Medulla oblongata (tissue), 1 donor: ENCODE results near the gene CYP19A1.
A peak's percentile ranks its signal among the peaks of the same experiment; 100 is the strongest.

Experiments used
- DNase-seq: peaks from one replicate; pipeline ENCODE4 v3.0.0-alpha.2; 2015; ENCODE audit errors: extremely low spot score

Gene CYP19A1

GRCh38 chr15:51338496-51338895, at the start of gene CYP19A1:
CYP19A1 (minus strand) TSS chr15:51338596; CDS start chr15:51242912, 95,684 bp downstream.
- no peak for DNase-seq

- DNase-seq: no peak
Measured at GRCh38 chr15:51387699-51388041, 49.3 kb upstream of the CYP19A1 start.

- DNase-seq: no peak
Measured at GRCh38 chr15:51386960-51387698, 48.7 kb upstream of the CYP19A1 start.

- DNase-seq: no peak
Measured at GRCh38 chr15:51386486-51386885, 48.1 kb upstream of the CYP19A1 start.

- peak; percentile 62 for DNase-seq
Measured at GRCh38 chr15:51386029-51386428, 47.6 kb upstream of the CYP19A1 start.

- DNase-seq: peak; percentile 59
Measured at GRCh38 chr15:51382787-51383186, 44.4 kb upstream of the CYP19A1 start.

- DNase-seq: peak; percentile 93
Measured at GRCh38 chr15:51380999-51381806, 42.8 kb upstream of the CYP19A1 start.

GRCh38 chr15:51379390-51379789, 41.0 kb upstream of the CYP19A1 start:
- DNase-seq: no peak

GRCh38 chr15:51378406-51378805, 40.0 kb upstream of the CYP19A1 start:
- no peak for DNase-seq

- peak; percentile 79 for DNase-seq
Measured at GRCh38 chr15:51377038-51377786, 38.8 kb upstream of the CYP19A1 start.

GRCh38 chr15:51375966-51376640, 37.7 kb upstream of the CYP19A1 start:
- no peak for DNase-seq

GRCh38 chr15:51374131-51374530, 35.7 kb upstream of the CYP19A1 start:
- DNase-seq: no peak

GRCh38 chr15:51371266-51371665, 32.9 kb upstream of the CYP19A1 start:
- DNase-seq: no peak

GRCh38 chr15:51369451-51369761, 31.0 kb upstream of the CYP19A1 start:
- no peak for DNase-seq

- DNase-seq: no peak
Measured at GRCh38 chr15:51368751-51369450, 30.5 kb upstream of the CYP19A1 start.

GRCh38 chr15:51368307-51368706, 29.9 kb upstream of the CYP19A1 start:
- DNase-seq: no peak

- no peak for DNase-seq
Measured at GRCh38 chr15:51367322-51367976, 29.1 kb upstream of the CYP19A1 start.

- no peak for DNase-seq
Measured at GRCh38 chr15:51366920-51367319, 28.5 kb upstream of the CYP19A1 start.

- no peak for DNase-seq
Measured at GRCh38 chr15:51366071-51366470, 27.7 kb upstream of the CYP19A1 start.

GRCh38 chr15:51365417-51365816, 27.0 kb upstream of the CYP19A1 start:
- DNase-seq: no peak

GRCh38 chr15:51363383-51363782, 25.0 kb upstream of the CYP19A1 start:
- no peak for DNase-seq
